SK-N-SH (cell line): ENCODE results near the gene CHD2. TPM values are rescaled to one million over a fixed set of nuclear protein-coding genes. Genes with fewer than 3 reads are reported as not detected.
A peak's percentile ranks its signal among the peaks of the same experiment; 100 is the strongest.

Source experiments
- CTCF ChIA-PET: fragments of 300-600, 350-600 bp; formaldehyde crosslinking; extraction: SDS; loops from one replicate; lab custom pipeline; 2021; lab: Yijun Ruan, JAX
- POLR2A ChIA-PET: fragments of 350-600 bp; sonication (Branson Sonifier 250); formaldehyde crosslinking; extraction: SDS; loops from one replicate; lab custom pipeline; 2020; ENCODE audit warnings: antibody characterized with exemption, inconsistent platforms; lab: Yijun Ruan, JAX
- DNase-seq: peaks from one replicate; pipeline ENCODE4 v3.0.0; 2012
- H2AFZ ChIP-seq: fragments of 200-600 bp; sonication (generic); 2 replicates; pipeline ENCODE4 v1.8.1; 2016; ENCODE audit warnings: antibody characterized with exemption, mild to moderate bottlenecking, low read depth
- H3F3A ChIP-seq: fragments of 200-600 bp; sonication (generic); replicated peaks from 2 replicates; pipeline ENCODE3; 2016; ENCODE audit warnings: antibody characterized with exemption, mild to moderate bottlenecking; ENCODE audit not compliant: insufficient read depth
- H3K27ac ChIP-seq, 2 experiments: fragments of 200-500 bp in 1 of 2; fragments of 200-600 bp in 1 of 2; sonication (Bioruptor generic) in 1 of 2; sonication (generic), shearing (Covaris generic) in 1 of 2; 2 replicates each; pipeline versions ENCODE4 v1.5.1 to v1.6.1; 2014 to 2016; ENCODE audit warnings: low read depth in 2 of 2, inconsistent platforms in 1 of 2, low read length in 1 of 2, mild to moderate bottlenecking in 1 of 2, mixed read lengths in 1 of 2
- H3K27me3 ChIP-seq: fragments of 200-600 bp; sonication (generic), shearing (Covaris generic); 2 replicates; pipeline ENCODE4 v1.6.1; 2016; ENCODE audit warnings: mixed run types; ENCODE audit not compliant: insufficient read depth
- H3K36me3 ChIP-seq, 2 experiments: fragments of 200-500 bp in 1 of 2; fragments of 200-600 bp in 1 of 2; sonication (Bioruptor generic) in 1 of 2; sonication (generic) in 1 of 2; replicated peaks in 1 of 2; 2 replicates each; pipeline versions ENCODE3 to v1.5.1; 2014 to 2016; ENCODE audit warnings: low read length in 1 of 2, mild to moderate bottlenecking in 1 of 2; ENCODE audit not compliant: insufficient read depth in 2 of 2, control insufficient read depth in 1 of 2
- H3K4me1 ChIP-seq, 2 experiments: fragments of 200-500 bp in 1 of 2; fragments of 200-600 bp in 1 of 2; sonication (Bioruptor generic) in 1 of 2; sonication (generic), shearing (Covaris generic) in 1 of 2; 2 replicates each; pipeline versions ENCODE4 v1.5.1 to v1.6.1; 2014 to 2016; ENCODE audit warnings: low read depth in 1 of 2, low read length in 1 of 2, mixed run types in 1 of 2; ENCODE audit not compliant: insufficient read depth in 2 of 2, control insufficient read depth in 1 of 2
- H3K4me2 ChIP-seq: fragments of 200-600 bp; sonication (generic), shearing (Covaris generic); 2 replicates; pipeline ENCODE4 v1.6.1; 2017; ENCODE audit warnings: mixed run types
- H3K4me3 ChIP-seq, 2 experiments: fragments of 200-500 bp in 1 of 2; fragments of 200-600 bp in 1 of 2; sonication (Bioruptor generic) in 1 of 2; sonication (generic), shearing (Covaris generic) in 1 of 2; 2 replicates each; pipeline versions ENCODE4 v1.5.1 to v1.8.1; 2014 to 2016; ENCODE audit warnings: low read depth in 2 of 2, inconsistent platforms in 1 of 2, low read length in 1 of 2, mild to moderate bottlenecking in 1 of 2, mixed read lengths in 1 of 2, moderate library complexity in 1 of 2
- H3K79me2 ChIP-seq: fragments of 200-600 bp; sonication (generic); 2 replicates; pipeline ENCODE4 v1.8.1; 2017; ENCODE audit warnings: mild to moderate bottlenecking; ENCODE audit not compliant: insufficient read depth
- H3K9ac ChIP-seq: fragments of 200-600 bp; sonication (generic); 2 replicates; pipeline ENCODE4 v1.6.1; 2017; ENCODE audit warnings: mixed run types
- H3K9me2 ChIP-seq: fragments of 200-600 bp; sonication (generic); 2 replicates; pipeline ENCODE4 v1.6.1; 2017; ENCODE audit warnings: mixed run types
- H3K9me3 ChIP-seq: fragments of 200-600 bp; sonication (generic); 2 replicates; pipeline ENCODE4 v1.6.1; 2017; ENCODE audit warnings: mixed run types, mild to moderate bottlenecking, moderate library complexity
- H4K20me1 ChIP-seq: fragments of 200-600 bp; sonication (generic); 2 replicates; pipeline ENCODE4 v1.6.1; 2017; ENCODE audit warnings: mild to moderate bottlenecking, mixed run types; ENCODE audit not compliant: insufficient read depth
- ELF1 ChIP-seq: IDR thresholded peaks from 2 replicates; pipeline ENCODE4 v1.4.0; 2012
- EP300 ChIP-seq, 2 experiments: IDR thresholded peaks; 2 replicates each; pipeline versions ENCODE4 v1.4.0 to v1.6.1; 2012; ENCODE audit warnings: borderline replicate concordance in 1 of 2, low read depth in 1 of 2, low read length in 1 of 2
- EZH2phosphoT487 ChIP-seq: fragments of 200-600 bp; sonication (generic); IDR thresholded peaks from 2 replicates; pipeline ENCODE4 v1.6.1; 2017; ENCODE audit warnings: low read depth, mixed run types, mild to moderate bottlenecking, antibody characterized with exemption, moderate library complexity, borderline replicate concordance
- FOSL2 ChIP-seq: IDR thresholded peaks from 2 replicates; pipeline ENCODE4 v1.4.0; 2012; ENCODE audit warnings: low read depth, mild to moderate bottlenecking, moderate library complexity, borderline replicate concordance
- FOXM1 ChIP-seq: IDR thresholded peaks from 2 replicates; pipeline ENCODE4 v1.4.0; 2012; ENCODE audit warnings: low read depth, mild to moderate bottlenecking
- JUND ChIP-seq: IDR thresholded peaks from 2 replicates; pipeline ENCODE4 v1.4.0; 2012
- MEF2A ChIP-seq: IDR thresholded peaks from 2 replicates; pipeline ENCODE4 v1.4.0; 2012; ENCODE audit warnings: low read depth, borderline replicate concordance
- NRF1 ChIP-seq: IDR thresholded peaks from 2 replicates; pipeline ENCODE4 v1.6.1; 2012; ENCODE audit warnings: low read depth, mild to moderate bottlenecking, low read length
- PBX3 ChIP-seq: IDR thresholded peaks from 2 replicates; pipeline ENCODE4; 2012
- POLR2AphosphoS5 ChIP-seq: IDR thresholded peaks from 2 replicates; pipeline ENCODE4 v1.6.1; 2012; ENCODE audit warnings: low read depth, low read length
- RCOR1 ChIP-seq: fragments of 150-350 bp; IDR thresholded peaks from 2 replicates; pipeline ENCODE4 v1.6.1; 2017; ENCODE audit warnings: antibody characterized with exemption, low read length
- RXRA ChIP-seq: IDR thresholded peaks from 2 replicates; pipeline ENCODE4 v1.4.0; 2012; ENCODE audit warnings: low read depth, mild to moderate bottlenecking, borderline replicate concordance
- SIN3A ChIP-seq: IDR thresholded peaks from 2 replicates; pipeline ENCODE4 v1.6.1; 2012; ENCODE audit warnings: low read depth, mild to moderate bottlenecking, low read length, moderate library complexity, borderline replicate concordance
- SMC3 ChIP-seq: IDR thresholded peaks from 2 replicates; pipeline ENCODE4 v1.6.1; 2012; ENCODE audit warnings: low read depth, low read length, improper control_type of control experiment
- TCF12 ChIP-seq: IDR thresholded peaks from 2 replicates; pipeline ENCODE4 v1.4.0; 2012
- TEAD4 ChIP-seq: IDR thresholded peaks from 2 replicates; pipeline ENCODE4 v1.4.0; 2012; ENCODE audit warnings: mild to moderate bottlenecking, borderline replicate concordance; ENCODE audit not compliant: insufficient read depth
- YY1 ChIP-seq: IDR thresholded peaks from 2 replicates; pipeline ENCODE4 v1.4.0; 2012; ENCODE audit warnings: low read depth, mild to moderate bottlenecking
- ZBTB33 ChIP-seq: IDR thresholded peaks from 2 replicates; pipeline ENCODE4 v1.4.0; 2012; ENCODE audit warnings: low read depth, borderline replicate concordance
- WGBS: methylation state at CpG from one replicate; pipeline ENCODE4 v1.1.6; 2017; ENCODE audit warnings: low lambda C conversion rate; 5-methylcytosine and 5-hydroxymethylcytosine counted together
- polyA plus RNA-seq, 3 experiments: library from polyadenylated mRNA; depleted of rRNA; stranded (reverse); fragments of >200 nt; gene quantifications; 2 replicates each; pipeline ENCODE4 v1.2.3, GENCODE V29; 2012
- TF ChIP-seq, protein P1 (sequence below): fragments of 150-350 bp; IDR thresholded peaks from 2 replicates; pipeline ENCODE4 v1.6.1; 2017; ENCODE audit warnings: antibody characterized with exemption, low read length, low read depth, borderline replicate concordance
- TF ChIP-seq, protein P2 (sequence below): IDR thresholded peaks from 2 replicates; pipeline ENCODE4 v1.4.0; 2012; ENCODE audit warnings: low read depth

CHD2 gene
- polyA plus RNA-seq, 1 of the 3 experiments (the other 2 are of a cell fraction): 25.3 TPM

- Histone ChIP-seq H2AFZ (no peak overlapping the region), H3K9me3 (no peaks in the 10 kb centered on the region), H3K4me2 (no peak overlapping the region), H3K9ac (no peak overlapping the region), H3F3A (no peaks in the 10 kb centered on the region), H3K27ac (no peak overlapping the region), H3K36me3 (no peaks in the 10 kb centered on the region), H3K27me3 (no peaks in the 10 kb centered on the region), H3K4me3 (no peak overlapping the region), H3K79me2 (no peaks in the 10 kb centered on the region), H3K9me2 (no peaks in the 10 kb centered on the region), H4K20me1 (no peaks in the 10 kb centered on the region), H3K4me1 (peaks cover 2 to 13% of the 10 kb centered on the region in 2 experiments; a peak in 1 of 4 replicates)
- 73% methylated on average over 4 of the region's 7 CpGs for WGBS
- DNase-seq: peak; percentile 7
- ChIA-PET POLR2A (no interaction called here), CTCF (interaction anchor here (0.7 to 4.9 kb wide), 4 partner anchors 17 to 1085 kb away, joined by 3 to 68 read pairs (median 12); no protein-coding TSS in a partner anchor)
- TF ChIP-seq JUND (no peak), RCOR1 (no peak), SMC3 (no peak), FOXM1 (no peak), EP300 (IDR thresholded peaks at IDR 0.05; ENCODE audit: borderline replicate concordance in 1 of 2, low read depth in 1 of 2, low read length in 1 of 2) (no peak), PBX3 (no peak), TCF12 (no peak), YY1 (no peak), SIN3A (no peak), ELF1 (no peak), TEAD4 (no peak), RXRA (no peak), FOSL2 (no peak), NRF1 (no peak), POLR2AphosphoS5 (no peak), ZBTB33 (no peak), MEF2A (no peak), EZH2phosphoT487 (no peak)
- TF ChIP-seq, protein P1, sequence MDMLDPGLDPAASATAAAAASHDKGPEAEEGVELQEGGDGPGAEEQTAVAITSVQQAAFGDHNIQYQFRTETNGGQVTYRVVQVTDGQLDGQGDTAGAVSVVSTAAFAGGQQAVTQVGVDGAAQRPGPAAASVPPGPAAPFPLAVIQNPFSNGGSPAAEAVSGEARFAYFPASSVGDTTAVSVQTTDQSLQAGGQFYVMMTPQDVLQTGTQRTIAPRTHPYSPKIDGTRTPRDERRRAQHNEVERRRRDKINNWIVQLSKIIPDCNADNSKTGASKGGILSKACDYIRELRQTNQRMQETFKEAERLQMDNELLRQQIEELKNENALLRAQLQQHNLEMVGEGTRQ: no peak
- TF ChIP-seq, protein P2, sequence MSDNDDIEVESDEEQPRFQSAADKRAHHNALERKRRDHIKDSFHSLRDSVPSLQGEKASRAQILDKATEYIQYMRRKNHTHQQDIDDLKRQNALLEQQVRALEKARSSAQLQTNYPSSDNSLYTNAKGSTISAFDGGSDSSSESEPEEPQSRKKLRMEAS: no peak
Measured at GRCh38 chr15:93034512-93034911, 134.4 kb downstream of the CHD2 start.
